A549 (cell line): ENCODE results near the gene CEP63. TPM values are rescaled to one million over a fixed set of nuclear protein-coding genes. Genes with fewer than 3 reads are reported as not detected.

ENCODE experiments used
- ATAC-seq, 2 experiments: fragments of 200-7000 bp in 1 of 2; fragments of >200 bp in 1 of 2; cut with Nextera tagmentation in 1 of 2; cut with Tn5 transposase in 1 of 2; 3 replicates each; pipeline versions ENCODE4 v1.8.0 to v1.9.1; 2018 to 2020; ENCODE audit warnings: mild to moderate bottlenecking in 1 of 2, moderate library complexity in 1 of 2
- CTCF ChIA-PET: fragments of 300-600 bp; sonication (Branson Sonifier 250); formaldehyde crosslinking; extraction: SDS; loops from one replicate; lab custom pipeline; 2021; ENCODE audit warnings: antibody characterized with exemption, inconsistent platforms; lab: Yijun Ruan, JAX
- POLR2A ChIA-PET: fragments of 350-600 bp; formaldehyde crosslinking; extraction: SDS; loops from one replicate; lab custom pipeline; 2021; ENCODE audit warnings: antibody characterized with exemption, inconsistent platforms; lab: Yijun Ruan, JAX
- DNase-seq, 2 experiments: peaks; one replicate each; pipeline versions ENCODE4 v3.0.0 to v3.0.0-alpha.2; 2011 to 2016; ENCODE audit warnings: low read depth in 1 of 2, low spot score in 1 of 2
- FAIRE-seq: peaks from 2 replicates; lab custom pipeline; 2011; peaks lifted over from hg19 to GRCh38; lab: Jason Lieb, UNC
- H3K27ac ChIP-seq, 2 experiments: fragments of >200 bp; sonication (Bioruptor Twin); formaldehyde crosslinking; 3 replicates each; pipeline ENCODE4 v1.5.1; 2016 to 2017
- H3K4me1 ChIP-seq: fragments of >200 bp; sonication (Bioruptor Twin); formaldehyde crosslinking; 3 replicates; pipeline ENCODE4 v1.6.1; 2016
- H3K4me2 ChIP-seq: fragments of >200 bp; sonication (Bioruptor Twin); formaldehyde crosslinking; 3 replicates; pipeline ENCODE4 v1.6.1; 2016
- H3K4me3 ChIP-seq: fragments of >200 bp; sonication (Bioruptor Twin); formaldehyde crosslinking; 3 replicates; pipeline ENCODE4 v1.5.1; 2016
- H3K9me3 ChIP-seq: fragments of >200 bp; sonication (Bioruptor Twin); formaldehyde crosslinking; 3 replicates; pipeline ENCODE4 v1.6.1; 2016
- ATOH8 ChIP-seq: fragments of 250-450 bp; sonication (Bioruptor Pico); IDR thresholded peaks from 2 replicates; pipeline ENCODE4 v1.5.0; 2020; ENCODE audit warnings: low read depth, mild to moderate bottlenecking, moderate library complexity
- BHLHE40 ChIP-seq: IDR thresholded peaks from 2 replicates; pipeline ENCODE4 v1.6.1; 2012; ENCODE audit warnings: low read depth, low read length, inconsistent platforms
- CHD4 ChIP-seq: fragments of 200-600 bp; sonication (generic); IDR thresholded peaks from 2 replicates; pipeline ENCODE4 v1.6.1; 2016; ENCODE audit warnings: antibody characterized with exemption, mild to moderate bottlenecking, borderline replicate concordance
- EHF ChIP-seq: fragments of 250-450 bp; sonication (Bioruptor Pico); IDR thresholded peaks from 2 replicates; pipeline ENCODE4 v1.5.0; 2020; ENCODE audit warnings: mild to moderate bottlenecking
- ESRRA ChIP-seq: fragments of 150-350 bp; IDR thresholded peaks from 2 replicates; pipeline ENCODE4 v1.6.1; 2014; ENCODE audit warnings: mild to moderate bottlenecking, low read length, borderline replicate concordance
- FOXS1 ChIP-seq: fragments of 250-450 bp; sonication (Bioruptor Pico); IDR thresholded peaks from 2 replicates; pipeline ENCODE4 v1.5.0; 2020; ENCODE audit warnings: mild to moderate bottlenecking, moderate library complexity
- HEYL ChIP-seq: fragments of 250-450 bp; sonication (Bioruptor Pico); IDR thresholded peaks from 2 replicates; pipeline ENCODE4 v1.8.0; 2021; ENCODE audit warnings: mild to moderate bottlenecking, moderate library complexity
- HOXB5 ChIP-seq: fragments of 250-450 bp; sonication (Bioruptor Pico); IDR thresholded peaks from 2 replicates; pipeline ENCODE4 v1.5.0; 2020; ENCODE audit warnings: mild to moderate bottlenecking, moderate library complexity
- JUN ChIP-seq, 2 experiments: fragments of >200 bp; sonication (Bioruptor Twin); formaldehyde crosslinking; IDR thresholded peaks; 2 replicates in 1 of 2; 3 replicates in 1 of 2; pipeline ENCODE4 v1.6.1; 2016 to 2017
- KDM1A ChIP-seq: fragments of 200-600 bp; sonication (generic); IDR thresholded peaks from 2 replicates; pipeline ENCODE4 v1.6.1; 2016; ENCODE audit warnings: low read depth, mild to moderate bottlenecking
- KDM5A ChIP-seq: fragments of 200-600 bp; sonication (generic); IDR thresholded peaks from 2 replicates; pipeline ENCODE4 v1.6.1; 2016; ENCODE audit warnings: antibody characterized with exemption, mild to moderate bottlenecking
- MAX ChIP-seq: IDR thresholded peaks from 2 replicates; pipeline ENCODE4 v1.6.1; 2012
- MAZ ChIP-seq: fragments of 150-350 bp; IDR thresholded peaks from 2 replicates; pipeline ENCODE4 v1.6.1; 2014; ENCODE audit warnings: antibody characterized with exemption, low read depth, low read length, borderline replicate concordance
- PHF8 ChIP-seq: fragments of 200-600 bp; sonication (generic); IDR thresholded peaks from 2 replicates; pipeline ENCODE4 v1.6.1; 2016; ENCODE audit warnings: low read depth, mild to moderate bottlenecking, antibody characterized with exemption, moderate library complexity, borderline replicate concordance
- POLR2A ChIP-seq: IDR thresholded peaks from 2 replicates; pipeline ENCODE4 v1.6.1; 2012; ENCODE audit warnings: mild to moderate bottlenecking, low read length
- RCOR1 ChIP-seq: fragments of 150-350 bp; IDR thresholded peaks from 2 replicates; pipeline ENCODE4 v1.6.1; 2014; ENCODE audit warnings: antibody characterized with exemption, low read length, low read depth
- REST ChIP-seq: fragments of 200-600 bp; sonication (generic); IDR thresholded peaks from 2 replicates; pipeline ENCODE4 v1.6.1; 2016; ENCODE audit warnings: antibody characterized with exemption, mild to moderate bottlenecking, moderate library complexity
- RFX5 ChIP-seq: fragments of 450-650 bp; IDR thresholded peaks from 2 replicates; pipeline ENCODE4 v1.7.1; 2014; ENCODE audit warnings: antibody characterized with exemption, mild to moderate bottlenecking, moderate library complexity
- TFCP2L1 ChIP-seq: fragments of 250-450 bp; sonication (Bioruptor Pico); IDR thresholded peaks from 2 replicates; pipeline ENCODE4 v1.5.0; 2021; ENCODE audit warnings: mild to moderate bottlenecking
- ZC3H11A ChIP-seq: fragments of 450-650 bp; IDR thresholded peaks from 2 replicates; pipeline ENCODE4 v1.6.1; 2014; ENCODE audit warnings: antibody characterized with exemption, mild to moderate bottlenecking
- ZFP36 ChIP-seq: fragments of 450-650 bp; IDR thresholded peaks from 2 replicates; pipeline ENCODE4 v1.6.1; 2014; ENCODE audit warnings: borderline replicate concordance; ENCODE audit not compliant: partially characterized antibody
- ZNF302 ChIP-seq: fragments of 250-450 bp; sonication (Bioruptor Pico); IDR thresholded peaks from 2 replicates; pipeline ENCODE4 v1.9.0; 2021; ENCODE audit warnings: inconsistent platforms, mild to moderate bottlenecking, moderate library complexity
- WGBS: methylation state at CpG from one replicate; pipeline ENCODE4 v1.1.6; 2017; ENCODE audit errors: missing lambda C conversion rate; 5-methylcytosine and 5-hydroxymethylcytosine counted together
- polyA plus RNA-seq, 4 experiments: library from polyadenylated mRNA; depleted of rRNA in 3 of 4; stranded (reverse); fragments of >200 nt; fragmentation: RNase III in 1 of 4; extraction: RNeasy Plus Mini Kit Qiagen cat#74134 plus additional on column Dnase treatment in 1 of 4; gene quantifications; 2 replicates in 3 of 4; 3 replicates in 1 of 4; pipeline ENCODE4 v1.2.3, GENCODE V29; 2011 to 2017
- TF ChIP-seq, protein P1 (sequence below): IDR thresholded peaks from 2 replicates; pipeline ENCODE4 v1.6.1; 2012
- TF ChIP-seq, protein P2 (sequence below): fragments of >200 bp; sonication (Bioruptor Twin); formaldehyde crosslinking; IDR thresholded peaks from 2 replicates; pipeline ENCODE4 v1.6.1; 2016
- TF ChIP-seq, protein P3 (sequence below): fragments of 150-350 bp; IDR thresholded peaks from 2 replicates; pipeline ENCODE4 v1.6.1; 2014; ENCODE audit warnings: low read depth, mild to moderate bottlenecking, low read length

Gene CEP63
- polyA plus RNA-seq, 2 of the 4 experiments (the other 2 are of a cell fraction): 17.4 to 24.0 TPM

- no peak for DNase-seq
- TF ChIP-seq ESRRA (no peak), HOXB5 (CRISPR knock-in tag) (no peak), CHD4 (no peak), MAZ (no peak), ZFP36 (no peak), EHF (CRISPR knock-in tag) (no peak), JUN (IDR thresholded peaks at IDR 0.05) (no peak), ZC3H11A (no peak), RFX5 (no peak), POLR2A (no peak), ATOH8 (no peak), KDM1A (no peak), ZNF302 (CRISPR knock-in tag) (no peak), HEYL (CRISPR knock-in tag) (no peak), PHF8 (no peak), BHLHE40 (no peak), FOXS1 (CRISPR knock-in tag) (no peak)
- TF ChIP-seq, protein P1, sequence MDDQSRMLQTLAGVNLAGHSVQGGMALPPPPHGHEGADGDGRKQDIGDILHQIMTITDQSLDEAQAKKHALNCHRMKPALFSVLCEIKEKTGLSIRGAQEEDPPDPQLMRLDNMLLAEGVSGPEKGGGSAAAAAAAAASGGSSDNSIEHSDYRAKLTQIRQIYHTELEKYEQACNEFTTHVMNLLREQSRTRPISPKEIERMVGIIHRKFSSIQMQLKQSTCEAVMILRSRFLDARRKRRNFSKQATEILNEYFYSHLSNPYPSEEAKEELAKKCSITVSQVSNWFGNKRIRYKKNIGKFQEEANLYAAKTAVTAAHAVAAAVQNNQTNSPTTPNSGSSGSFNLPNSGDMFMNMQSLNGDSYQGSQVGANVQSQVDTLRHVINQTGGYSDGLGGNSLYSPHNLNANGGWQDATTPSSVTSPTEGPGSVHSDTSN: no peak
- TF ChIP-seq, protein P2, sequence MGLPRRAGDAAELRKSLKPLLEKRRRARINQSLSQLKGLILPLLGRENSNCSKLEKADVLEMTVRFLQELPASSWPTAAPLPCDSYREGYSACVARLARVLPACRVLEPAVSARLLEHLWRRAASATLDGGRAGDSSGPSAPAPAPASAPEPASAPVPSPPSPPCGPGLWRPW: no peak
- WGBS: 76% methylated on average over 6 of the region's 6 CpGs
- ChIA-PET CTCF (no interaction called here), POLR2A (no interaction called here)
- no peaks in the 10 kb centered on the region for H3K4me1 ChIP-seq
- no peak overlapping the region for H3K4me3 ChIP-seq
- no peak overlapping the region for H3K4me2 ChIP-seq
- H3K9me3 ChIP-seq: no peaks in the 10 kb centered on the region
- FAIRE-seq: no peak
- H3K27ac ChIP-seq: no peak overlapping the region
- no peak for ATAC-seq
Measured at GRCh38 chr3:134576426-134576825, 90.6 kb downstream of the CEP63 start.

DNA sequence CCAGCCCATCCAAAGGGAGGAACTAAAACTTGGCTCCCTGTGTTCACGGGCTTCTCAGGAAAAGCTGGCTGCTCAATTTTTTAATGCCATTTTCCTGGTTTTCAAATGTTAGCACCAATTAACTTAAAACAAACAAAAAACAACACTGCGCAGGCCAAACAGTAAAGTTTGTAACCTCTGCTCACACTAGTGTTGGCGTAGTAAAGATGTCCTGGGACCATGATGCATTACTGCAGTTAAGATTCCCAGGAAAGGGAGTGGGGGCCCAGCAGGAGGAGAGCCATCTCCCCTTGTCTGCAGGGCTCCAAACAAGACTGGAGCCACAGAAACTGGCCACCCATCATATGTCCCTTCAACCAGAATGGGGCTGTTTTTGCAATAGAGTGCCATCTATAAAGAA, 91.0 kb downstream of the CEP63 start:
- Histone ChIP-seq H3K4me2 (no peak overlapping the region), H3K9me3 (no peaks in the 10 kb centered on the region), H3K4me3 (no peak overlapping the region), H3K4me1 (no peaks in the 10 kb centered on the region), H3K27ac (no peak overlapping the region)
- ATAC-seq (no peak), FAIRE-seq (no peak), DNase-seq (no peak)
- 90% methylated on average over 3 of the region's 3 CpGs for WGBS
- POLR2A ChIA-PET: no interaction called here
- CTCF ChIA-PET: no interaction called here
- TF ChIP-seq ZFP36: no peak
- TF ChIP-seq MAX: no peak
- TF ChIP-seq BHLHE40: no peak
- no peak for TF ChIP-seq ATOH8
- TF ChIP-seq TFCP2L1 (CRISPR knock-in tag): no peak
- TF ChIP-seq, protein P3, sequence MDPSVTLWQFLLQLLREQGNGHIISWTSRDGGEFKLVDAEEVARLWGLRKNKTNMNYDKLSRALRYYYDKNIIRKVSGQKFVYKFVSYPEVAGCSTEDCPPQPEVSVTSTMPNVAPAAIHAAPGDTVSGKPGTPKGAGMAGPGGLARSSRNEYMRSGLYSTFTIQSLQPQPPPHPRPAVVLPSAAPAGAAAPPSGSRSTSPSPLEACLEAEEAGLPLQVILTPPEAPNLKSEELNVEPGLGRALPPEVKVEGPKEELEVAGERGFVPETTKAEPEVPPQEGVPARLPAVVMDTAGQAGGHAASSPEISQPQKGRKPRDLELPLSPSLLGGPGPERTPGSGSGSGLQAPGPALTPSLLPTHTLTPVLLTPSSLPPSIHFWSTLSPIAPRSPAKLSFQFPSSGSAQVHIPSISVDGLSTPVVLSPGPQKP: no peak
- no peak for TF ChIP-seq RCOR1
- TF ChIP-seq REST: no peak
- TF ChIP-seq, protein P1: no peak
- no peak for TF ChIP-seq KDM5A
